H1 (cell line): ENCODE data around the gene PTPN13. TPM values are rescaled to one million over a fixed set of nuclear protein-coding genes. Genes with fewer than 3 reads are reported as not detected.
A peak's percentile ranks its signal among the peaks of the same experiment; 100 is the strongest.

Experiments
- CTCF ChIA-PET: fragments of 300-600 bp; sonication (Branson Sonifier 250); formaldehyde crosslinking; loops from one replicate; lab custom pipeline; 2021; ENCODE audit not compliant: partially characterized antibody; lab: Charles Lee
- POLR2A ChIA-PET: fragments of 300-600 bp; sonication (Branson Sonifier 250); formaldehyde crosslinking; loops from one replicate; lab custom pipeline; 2021; ENCODE audit warnings: inconsistent platforms; ENCODE audit not compliant: partially characterized antibody; lab: Charles Lee
- DNase-seq, 2 experiments: peaks; one replicate each; pipeline versions ENCODE4 v3.0.0 to v3.0.0-alpha.2; 2010 to 2022; ENCODE audit warnings: low spot score in 2 of 2, low read depth in 1 of 2, mixed read lengths in 1 of 2
- FAIRE-seq: peaks from 2 replicates; lab custom pipeline; 2011; peaks lifted over from hg19 to GRCh38; lab: Jason Lieb, UNC
- H2AFZ ChIP-seq: 2 replicates; pipeline ENCODE4 v1.8.1; 2012; ENCODE audit warnings: low read length, inconsistent platforms
- H2AK5ac ChIP-seq: 2 replicates; pipeline ENCODE4 v1.6.1; 2013; ENCODE audit warnings: low read depth, low read length
- H2BK120ac ChIP-seq: replicated peaks from 2 replicates; pipeline ENCODE3; 2013; ENCODE audit warnings: low read depth, low read length, inconsistent platforms
- H2BK12ac ChIP-seq: 2 replicates; pipeline ENCODE4 v1.6.1; 2013; ENCODE audit warnings: low read depth, low read length
- H2BK15ac ChIP-seq: 2 replicates; pipeline ENCODE4 v1.6.1; 2013; ENCODE audit warnings: low read length
- H2BK20ac ChIP-seq: 2 replicates; pipeline ENCODE4 v1.6.1; 2013; ENCODE audit warnings: low read length
- H2BK5ac ChIP-seq: 2 replicates; pipeline ENCODE4 v1.6.1; 2013; ENCODE audit warnings: low read depth, low read length
- H3K14ac ChIP-seq: 2 replicates; pipeline ENCODE4 v1.6.1; 2013; ENCODE audit warnings: inconsistent platforms; ENCODE audit not compliant: insufficient read length
- H3K18ac ChIP-seq: 2 replicates; pipeline ENCODE4 v1.6.1; 2013; ENCODE audit warnings: low read length; ENCODE audit errors: extremely low read depth
- H3K23ac ChIP-seq: 2 replicates; pipeline ENCODE4 v1.6.1; 2013; ENCODE audit warnings: inconsistent platforms; ENCODE audit not compliant: insufficient read length
- H3K23me2 ChIP-seq: 2 replicates; pipeline ENCODE4 v1.6.1; 2013; ENCODE audit warnings: low read depth, low read length
- H3K27ac ChIP-seq: 2 replicates; pipeline ENCODE4 v1.6.1; 2011; ENCODE audit warnings: low read depth, low read length, inconsistent platforms
- H3K27me3 ChIP-seq, 4 experiments: replicated peaks in 1 of 4; 1 replicate in 1 of 4; 2 replicates in 3 of 4; pipeline versions ENCODE4 v1.6.1 to v1.8.1; 2011 to 2013; ENCODE audit warnings: low read length in 3 of 4, mild to moderate bottlenecking in 3 of 4, inconsistent platforms in 2 of 4, mixed read lengths in 2 of 4, moderate library complexity in 1 of 4; ENCODE audit not compliant: control insufficient read depth in 3 of 4, insufficient read depth in 3 of 4; ENCODE audit errors: extremely low read depth in 1 of 4
- H3K36me3 ChIP-seq, 4 experiments: 2 replicates each; pipeline versions ENCODE4 v1.6.1 to v1.8.1; 2011 to 2013; ENCODE audit warnings: mild to moderate bottlenecking in 4 of 4, low read length in 3 of 4, moderate library complexity in 2 of 4, control low read depth in 1 of 4, inconsistent platforms in 1 of 4; ENCODE audit not compliant: insufficient read depth in 4 of 4, control insufficient read depth in 2 of 4
- H3K4ac ChIP-seq: replicated peaks from 2 replicates; pipeline ENCODE3; 2013; ENCODE audit warnings: low read length, low read depth, mixed read lengths, inconsistent platforms; ENCODE audit not compliant: insufficient read length
- H3K4me1 ChIP-seq, 4 experiments: replicated peaks in 1 of 4; 1 replicate in 1 of 4; 2 replicates in 3 of 4; pipeline versions ENCODE4 v1.6.1 to v1.8.1; 2011 to 2013; ENCODE audit warnings: low read length in 3 of 4, inconsistent platforms in 2 of 4, mixed read lengths in 1 of 4; ENCODE audit not compliant: insufficient read depth in 4 of 4, control insufficient read depth in 3 of 4
- H3K4me2 ChIP-seq, 2 experiments: 2 replicates each; pipeline versions ENCODE4 v1.6.1 to v1.8.1; 2011 to 2013; ENCODE audit warnings: low read depth in 2 of 2, low read length in 2 of 2, control low read depth in 1 of 2, inconsistent platforms in 1 of 2, mild to moderate bottlenecking in 1 of 2; ENCODE audit not compliant: insufficient read depth in 1 of 2
- H3K4me3 ChIP-seq, 4 experiments: fragments of 200-600, 300-600 bp in 1 of 4; sonication (generic), shearing (Covaris generic), sonication (Bioruptor Twin) in 1 of 4; 2 replicates each; pipeline versions ENCODE4 v1.5.1 to v1.8.1; 2011 to 2016; ENCODE audit warnings: low read length in 4 of 4, low read depth in 3 of 4, control low read depth in 2 of 4, inconsistent platforms in 2 of 4, mild to moderate bottlenecking in 2 of 4, mixed read lengths in 1 of 4, moderate library complexity in 1 of 4; ENCODE audit not compliant: insufficient read depth in 2 of 4; ENCODE audit errors: extremely low read depth in 1 of 4
- H3K56ac ChIP-seq: replicated peaks from 2 replicates; pipeline ENCODE3; 2013; ENCODE audit warnings: low read depth, mild to moderate bottlenecking, mixed read lengths, low read length, inconsistent platforms; ENCODE audit not compliant: insufficient read length
- H3K79me1 ChIP-seq: 2 replicates; pipeline ENCODE4 v1.6.1; 2013; ENCODE audit warnings: low read depth, low read length, control low read depth
- H3K79me2 ChIP-seq, 2 experiments: 2 replicates each; pipeline versions ENCODE4 v1.6.1 to v1.8.1; 2012 to 2013; ENCODE audit warnings: low read length in 2 of 2, mild to moderate bottlenecking in 2 of 2, inconsistent platforms in 1 of 2; ENCODE audit not compliant: insufficient read depth in 2 of 2, control insufficient read depth in 1 of 2
- H3K9ac ChIP-seq, 4 experiments: replicated peaks in 1 of 4; 1 replicate in 1 of 4; 2 replicates in 3 of 4; pipeline versions ENCODE4 v1.6.1 to v1.8.1; 2011 to 2013; ENCODE audit warnings: low read depth in 3 of 4, low read length in 3 of 4, control low read depth in 2 of 4, mild to moderate bottlenecking in 2 of 4, moderate library complexity in 2 of 4, inconsistent platforms in 1 of 4; ENCODE audit errors: extremely low read depth in 1 of 4
- H3K9me3 ChIP-seq, 2 experiments: 2 replicates each; pipeline versions ENCODE4 v1.6.1 to v1.8.1; 2012 to 2013; ENCODE audit warnings: mild to moderate bottlenecking in 2 of 2, moderate library complexity in 2 of 2, control low read depth in 1 of 2, inconsistent platforms in 1 of 2, low read depth in 1 of 2, low read length in 1 of 2, mixed read lengths in 1 of 2; ENCODE audit not compliant: insufficient read depth in 2 of 2
- H4K20me1 ChIP-seq, 2 experiments: replicated peaks in 1 of 2; 2 replicates each; pipeline versions ENCODE3 to v1.8.1; 2011 to 2013; ENCODE audit warnings: inconsistent platforms in 2 of 2, low read length in 2 of 2, mild to moderate bottlenecking in 1 of 2; ENCODE audit not compliant: insufficient read depth in 2 of 2, control insufficient read depth in 1 of 2
- H4K5ac ChIP-seq: 2 replicates; pipeline ENCODE4 v1.6.1; 2013; ENCODE audit warnings: low read length, low read depth, mixed read lengths, inconsistent platforms; ENCODE audit not compliant: insufficient read length
- H4K8ac ChIP-seq: 2 replicates; pipeline ENCODE4 v1.8.0; 2013; ENCODE audit warnings: mild to moderate bottlenecking, moderate library complexity, low read length, inconsistent platforms; ENCODE audit not compliant: insufficient read depth; ENCODE audit errors: extremely low read depth
- H4K91ac ChIP-seq: replicated peaks from 2 replicates; pipeline ENCODE3; 2013; ENCODE audit warnings: low read length, mixed read lengths, inconsistent platforms; ENCODE audit not compliant: insufficient read length
- CEBPB ChIP-seq: IDR thresholded peaks from 2 replicates; pipeline ENCODE4 v1.6.1; 2012; ENCODE audit warnings: low read depth, low read length
- RXRA ChIP-seq: IDR thresholded peaks from 2 replicates; pipeline ENCODE4 v1.6.1; 2011; ENCODE audit warnings: low read depth, mild to moderate bottlenecking, low read length, moderate library complexity; ENCODE audit not compliant: insufficient read depth
- WGBS, 2 experiments: shearing (Covaris generic) in 1 of 2; methylation state at CpG; one replicate each; pipeline versions ENCODE4 v1.1.6 to v1.1.7; 2013 to 2015; ENCODE audit warnings: low lambda C conversion rate in 2 of 2, mixed read lengths in 2 of 2, inconsistent platforms in 1 of 2, low coverage in 1 of 2, missing lambda C conversion rate in 1 of 2; ENCODE audit not compliant: insufficient replicate concordance in 2 of 2, insufficient coverage in 1 of 2, insufficient read length in 1 of 2; ENCODE audit errors: extremely low coverage in 1 of 2, missing lambda C conversion rate in 1 of 2; 5-methylcytosine and 5-hydroxymethylcytosine counted together
- polyA plus RNA-seq, 7 experiments: library from polyadenylated mRNA; depleted of rRNA in 3 of 7; stranded (reverse) in 5 of 7; unstranded in 2 of 7; fragments of >200 nt in 5 of 7; fragments of 200-250 nt in 2 of 7; gene quantifications; 1 replicate in 5 of 7; 2 replicates in 1 of 7; 4 replicates in 1 of 7; pipeline versions ENCODE4 v1.2.1 to v1.2.3, GENCODE V29; 2011 to 2013; ENCODE audit warnings: missing spikeins in 2 of 7, mixed read lengths in 2 of 7
- total RNA-seq: library from RNA; stranded (reverse); fragmentation: NEBNext Ultra II Directional; extraction: Animal tissue kit (Norgen Biotek cat#: 25700); gene quantifications from 2 replicates; pipeline ENCODE4 v1.2.1, GENCODE V29; 2021

PTPN13 gene
- total and polyA plus RNA-seq, 2 of the 8 experiments (the other 6 are each of a cell fraction or from before 2014, with no cell fraction given) = 12.7 to 57.9 TPM

DNA sequence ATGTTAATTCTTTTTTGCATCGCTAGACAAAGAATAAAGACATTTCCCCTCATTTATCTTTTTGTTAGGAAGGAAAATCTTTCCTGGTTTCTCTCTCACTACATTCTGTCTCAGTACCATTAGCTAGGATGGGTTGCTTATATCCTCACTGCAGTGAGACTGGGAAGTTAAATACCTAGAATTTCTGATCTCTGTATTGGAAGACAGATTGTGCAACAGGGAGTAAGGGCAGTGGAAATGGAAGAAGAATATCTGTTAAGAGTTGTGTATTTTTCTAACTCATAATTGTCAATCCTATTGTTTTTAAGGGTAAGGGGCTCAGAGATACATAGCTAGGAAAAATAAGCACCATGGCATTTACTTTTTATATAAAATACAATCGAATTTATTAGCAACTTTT is 19.6 kb downstream of the PTPN13 start:
- H3K4me1 ChIP-seq = no peaks in the 10 kb centered on the region
- H3K79me1 ChIP-seq = no peaks in the 10 kb centered on the region
- no peak overlapping the region for H4K8ac ChIP-seq
- H3K14ac ChIP-seq = no peak overlapping the region
- H2BK5ac ChIP-seq = no peak overlapping the region
- H3K9ac ChIP-seq = no peak overlapping the region
- H4K5ac ChIP-seq = no peak overlapping the region
- H3K56ac ChIP-seq = no peak overlapping the region
- H3K23me2 ChIP-seq = no peaks in the 10 kb centered on the region; the same call in 1 of the 2 replicates
- H3K9me3 ChIP-seq = no peaks in the 10 kb centered on the region
- 85% methylated on average over 2 of the region's 2 CpGs; no CpG with 5 or more reads in 1 of the 2 experiments for WGBS, 2 experiments
- H3K27me3 ChIP-seq = no peaks in the 10 kb centered on the region
- H3K79me2 ChIP-seq = peaks cover under 1 to 73% of the 10 kb centered on the region in 2 experiments; a peak in 3 of 4 replicates
- no peak overlapping the region for H4K91ac ChIP-seq
- FAIRE-seq (no peak), DNase-seq (no peak)
- CTCF ChIA-PET = no interaction called here
- no peak overlapping the region for H3K27ac ChIP-seq
- no peak overlapping the region for H3K4me3 ChIP-seq
- H3K23ac ChIP-seq = no peak overlapping the region
- H4K20me1 ChIP-seq = peaks cover 0 to 1% of the 10 kb centered on the region in 2 experiments
- TF ChIP-seq RXRA = no peak
- TF ChIP-seq CEBPB = peak; percentile 39; the same call in 1 of the 2 replicates
- no peak overlapping the region for H3K4me2 ChIP-seq
- H3K36me3 ChIP-seq = no peaks in the 10 kb centered on the region
- no peak overlapping the region for H3K18ac ChIP-seq
- no peak overlapping the region for H2BK12ac ChIP-seq
- H2BK15ac ChIP-seq = no peak overlapping the region
- H2AK5ac ChIP-seq = no peak overlapping the region
- no peak overlapping the region for H2AFZ ChIP-seq
- H3K4ac ChIP-seq = no peak overlapping the region
- no peak overlapping the region for H2BK20ac ChIP-seq
- H2BK120ac ChIP-seq = no peak overlapping the region
- POLR2A ChIA-PET = no interaction called here
